ENCODE data around the gene GRN. TPM values are rescaled to one million over a fixed set of nuclear protein-coding genes. Genes with fewer than 3 reads are reported as not detected.

GRN gene
- total RNA-seq, 1 experiment from 2014 or later: 243 TPM

- in situ Hi-C loops (cut with HindIII; ENCODE audit: low sequenced_read_pairs): no loop called here
- no peak for DNase-seq (ENCODE audit: low spot score)
These were observed 26.9 kb downstream of the GRN start for GRCh38 chr17:44372036-44372435.

- no peak for DNase-seq (ENCODE audit: low spot score)
- in situ Hi-C loops (cut with HindIII; ENCODE audit: low sequenced_read_pairs): no loop called here
These were observed 29.4 kb downstream of the GRN start for GRCh38 chr17:44374306-44375195.

- no peak for DNase-seq (ENCODE audit: low spot score)
- in situ Hi-C loops (cut with HindIII; ENCODE audit: low sequenced_read_pairs): no loop called here
These were observed 30.3 kb downstream of the GRN start for GRCh38 chr17:44375196-44376017.

GRCh38 chr17:44376124-44376523 lies 31.0 kb downstream of the GRN start:
- in situ Hi-C loops (cut with HindIII; ENCODE audit: low sequenced_read_pairs): no loop called here
- DNase-seq (ENCODE audit: low spot score): no peak

GRCh38 chr17:44376779-44377178 lies 31.7 kb downstream of the GRN start:
- in situ Hi-C loops (cut with HindIII; ENCODE audit: low sequenced_read_pairs): no loop called here
- DNase-seq (ENCODE audit: low spot score): no peak

- DNase-seq (ENCODE audit: low spot score): no peak
- in situ Hi-C loops (cut with HindIII; ENCODE audit: low sequenced_read_pairs): no loop called here
These were observed 33.1 kb downstream of the GRN start for GRCh38 chr17:44378171-44378705.

- in situ Hi-C loops (cut with HindIII; ENCODE audit: low sequenced_read_pairs): no loop called here
- no peak for DNase-seq (ENCODE audit: low spot score)
These were observed 34.8 kb downstream of the GRN start for GRCh38 chr17:44379887-44380286.

GRCh38 chr17:44380767-44381166 lies 35.7 kb downstream of the GRN start:
- in situ Hi-C loops (cut with HindIII; ENCODE audit: low sequenced_read_pairs): no loop called here
- DNase-seq (ENCODE audit: low spot score): no peak

GRCh38 chr17:44381810-44382305 lies 36.8 kb downstream of the GRN start:
- no peak for DNase-seq (ENCODE audit: low spot score)
- in situ Hi-C loops (cut with HindIII; ENCODE audit: low sequenced_read_pairs): no loop called here

GRCh38 chr17:44382917-44383316 lies 37.8 kb downstream of the GRN start:
- in situ Hi-C loops (cut with HindIII; ENCODE audit: low sequenced_read_pairs): no loop called here
- no peak for DNase-seq (ENCODE audit: low spot score)

- in situ Hi-C loops (cut with HindIII; ENCODE audit: low sequenced_read_pairs): no loop called here
- no peak for DNase-seq (ENCODE audit: low spot score)
These were observed 38.3 kb downstream of the GRN start for GRCh38 chr17:44383363-44383762.

GRCh38 chr17:44383861-44384260 lies 38.8 kb downstream of the GRN start:
- in situ Hi-C loops (cut with HindIII; ENCODE audit: low sequenced_read_pairs): no loop called here
- no peak for DNase-seq (ENCODE audit: low spot score)

GRCh38 chr17:44384281-44384822 lies 39.2 kb downstream of the GRN start:
- in situ Hi-C loops (cut with HindIII; ENCODE audit: low sequenced_read_pairs): no loop called here
- DNase-seq (ENCODE audit: low spot score): no peak

GRCh38 chr17:44384823-44385286 lies 39.8 kb downstream of the GRN start:
- in situ Hi-C loops (cut with HindIII; ENCODE audit: low sequenced_read_pairs): no loop called here
- DNase-seq (ENCODE audit: low spot score): no peak

GRCh38 chr17:44385287-44386181 lies 40.4 kb downstream of the GRN start:
- in situ Hi-C loops (cut with HindIII; ENCODE audit: low sequenced_read_pairs): no loop called here
- DNase-seq (ENCODE audit: low spot score): peak; percentile 76

GRCh38 chr17:44386182-44386525 lies 41.1 kb downstream of the GRN start:
- in situ Hi-C loops (cut with HindIII; ENCODE audit: low sequenced_read_pairs): no loop called here
- DNase-seq (ENCODE audit: low spot score): peak; percentile 22

GRCh38 chr17:44387804-44388203 lies 42.7 kb downstream of the GRN start:
- no peak for DNase-seq (ENCODE audit: low spot score)
- in situ Hi-C loops (cut with HindIII; ENCODE audit: low sequenced_read_pairs): no loop called here

GRCh38 chr17:44389281-44389680 lies 44.2 kb downstream of the GRN start, which contains the start of gene ITGA2B:
Gene ITGA2B (minus strand): TSS chr17:44389649. CDS start chr17:44389473, 176 bp downstream.
- DNase-seq (ENCODE audit: low spot score): no peak
- in situ Hi-C loops (cut with HindIII; ENCODE audit: low sequenced_read_pairs): no loop called here

Measured in G401 (cell line).